HCT116 (cell line): ENCODE results near the gene GNGT2. TPM values are rescaled to one million over a fixed set of nuclear protein-coding genes. Genes with fewer than 3 reads are reported as not detected.

Experiments used
- ATAC-seq: fragments of 200-7000 bp; cut with Tn5 transposase; 2 replicates; pipeline ENCODE4 v1.9.1; 2020; ENCODE audit warnings: mild to moderate bottlenecking, moderate library complexity
- BruUV-seq: library from RNA; stranded (reverse); fragments of 400-500 nt; replicated peaks from 2 replicates; lab custom pipeline; 2021; lab: Mats Ljungman, UMichigan
- CTCF ChIA-PET: fragments of 300-600 bp; sonication (Branson Sonifier 250); formaldehyde crosslinking; loops from one replicate; lab custom pipeline; 2021; ENCODE audit warnings: antibody characterized with exemption; lab: Charles Lee
- POLR2A ChIA-PET: fragments of 300-600, 350-600 bp; sonication (Branson Sonifier 250); formaldehyde crosslinking; loops from one replicate; lab custom pipeline; 2021; ENCODE audit warnings: antibody characterized with exemption; lab: Charles Lee
- RAD21 ChIA-PET, 2 experiments: fragments of 300-600 bp; sonication (Branson Sonifier 250); formaldehyde crosslinking; loops; one replicate each; lab custom pipeline; 2023; ENCODE audit warnings: low total read pairs in 2 of 2; ENCODE audit not compliant: uncharacterized antibody in 2 of 2, unreplicated experiment in 2 of 2, low non-redundant PET in 1 of 2; lab: Charles Lee
- DNase-seq: peaks from one replicate; pipeline ENCODE4 v3.0.0-alpha.2; 2010; ENCODE audit warnings: low read depth, low spot score
- H2AFZ ChIP-seq: fragments of 200-600 bp; shearing (Covaris generic), sonication (generic); 2 replicates; pipeline ENCODE4 v1.6.1; 2017; ENCODE audit warnings: low read depth, mixed run types, mixed read lengths, antibody characterized with exemption, low read length; ENCODE audit not compliant: poor library complexity, severe bottlenecking
- H3K27ac ChIP-seq: 2 replicates; pipeline ENCODE4 v1.5.1; 2012; ENCODE audit warnings: low read depth, low read length
- H3K27me3 ChIP-seq: fragments of 200-600 bp; sonication (generic); 2 replicates; pipeline ENCODE4 v1.6.1; 2016; ENCODE audit warnings: mixed run types, low read length, mixed read lengths; ENCODE audit not compliant: insufficient read depth
- H3K36me3 ChIP-seq, 2 experiments: fragments of 200-500 bp in 1 of 2; fragments of 200-600 bp in 1 of 2; sonication (Bioruptor generic) in 1 of 2; sonication (generic) in 1 of 2; 2 replicates each; pipeline versions ENCODE4 v1.5.1 to v1.6.1; 2014 to 2016; ENCODE audit warnings: low read length in 2 of 2, inconsistent platforms in 1 of 2, mixed read lengths in 1 of 2, mixed run types in 1 of 2; ENCODE audit not compliant: insufficient read depth in 2 of 2, control insufficient read depth in 1 of 2
- H3K4me1 ChIP-seq, 2 experiments: fragments of 200-600 bp in 1 of 2; sonication (generic) in 1 of 2; 2 replicates each; pipeline versions ENCODE4 v1.5.1 to v1.6.1; 2012 to 2017; ENCODE audit warnings: low read length in 2 of 2, inconsistent platforms in 1 of 2, mild to moderate bottlenecking in 1 of 2, mixed read lengths in 1 of 2, mixed run types in 1 of 2, moderate library complexity in 1 of 2; ENCODE audit not compliant: insufficient read depth in 2 of 2, control insufficient read depth in 1 of 2
- H3K4me2 ChIP-seq: fragments of 200-600 bp; sonication (generic); 2 replicates; pipeline ENCODE4 v1.6.1; 2017; ENCODE audit warnings: mixed run types, low read length, mixed read lengths
- H3K4me3 ChIP-seq, 2 experiments: fragments of 200-600 bp in 1 of 2; sonication (generic) in 1 of 2; replicated peaks in 1 of 2; 2 replicates each; pipeline ENCODE4 v1.5.1; 2011 to 2016; ENCODE audit warnings: low read length in 2 of 2, control low read depth in 1 of 2, low read depth in 1 of 2, mild to moderate bottlenecking in 1 of 2, mixed read lengths in 1 of 2, mixed run types in 1 of 2
- H3K79me2 ChIP-seq: fragments of 200-600 bp; sonication (generic); 2 replicates; pipeline ENCODE4 v1.6.1; 2017; ENCODE audit warnings: mild to moderate bottlenecking, mixed run types, low read length, moderate library complexity, mixed read lengths; ENCODE audit not compliant: insufficient read depth
- H3K9ac ChIP-seq: fragments of 200-600 bp; sonication (generic); 2 replicates; pipeline ENCODE4 v1.6.1; 2016; ENCODE audit warnings: low read length, mixed read lengths
- H3K9me2 ChIP-seq: fragments of 200-600 bp; sonication (generic), shearing (Covaris generic); 2 replicates; pipeline ENCODE4 v1.6.1; 2017; ENCODE audit warnings: mixed run types, mild to moderate bottlenecking, moderate library complexity; ENCODE audit not compliant: insufficient read depth
- H3K9me3 ChIP-seq, 2 experiments: fragments of 200-500 bp in 1 of 2; fragments of 200-600 bp in 1 of 2; sonication (Bioruptor generic) in 1 of 2; sonication (generic) in 1 of 2; 2 replicates each; pipeline ENCODE4 v1.6.1; 2014 to 2017; ENCODE audit warnings: low read length in 2 of 2, mixed read lengths in 2 of 2, inconsistent platforms in 1 of 2, low read depth in 1 of 2, mild to moderate bottlenecking in 1 of 2, mixed run types in 1 of 2, moderate library complexity in 1 of 2; ENCODE audit not compliant: control insufficient read depth in 1 of 2, insufficient read depth in 1 of 2
- H4K20me1 ChIP-seq: fragments of 200-600 bp; sonication (generic), shearing (Covaris generic); 2 replicates; pipeline ENCODE4 v1.6.1; 2017; ENCODE audit warnings: mixed run types, mild to moderate bottlenecking, moderate library complexity; ENCODE audit not compliant: insufficient read depth
- CBX3 ChIP-seq: IDR thresholded peaks from 2 replicates; pipeline ENCODE4 v1.6.1; 2012; ENCODE audit warnings: low read depth
- EGR1 ChIP-seq: IDR thresholded peaks from 2 replicates; pipeline ENCODE4 v1.6.1; 2012; ENCODE audit warnings: low read depth
- ELF1 ChIP-seq: IDR thresholded peaks from 2 replicates; pipeline ENCODE4 v1.6.1; 2012; ENCODE audit warnings: low read depth, borderline replicate concordance
- EZH2 ChIP-seq: fragments of 200-600 bp; sonication (generic); IDR thresholded peaks from 2 replicates; pipeline ENCODE4 v1.6.1; 2017; ENCODE audit warnings: antibody characterized with exemption, mixed run types
- EZH2phosphoT487 ChIP-seq: fragments of 200-600 bp; IDR thresholded peaks from 2 replicates; pipeline ENCODE4 v1.6.1; 2018; ENCODE audit warnings: antibody characterized with exemption, borderline replicate concordance
- FOSL1 ChIP-seq: IDR thresholded peaks from 2 replicates; pipeline ENCODE4 v1.6.1; 2012; ENCODE audit warnings: low read depth
- JUND ChIP-seq: IDR thresholded peaks from 2 replicates; pipeline ENCODE4 v1.6.1; 2012
- POLR2A ChIP-seq: IDR thresholded peaks from 2 replicates; pipeline ENCODE4 v1.7.0; 2011; ENCODE audit warnings: borderline replicate concordance; ENCODE audit not compliant: insufficient read depth, insufficient read length; ENCODE audit errors: extremely low read depth
- POLR2AphosphoS5 ChIP-seq: IDR thresholded peaks from 2 replicates; pipeline ENCODE4 v1.6.1; 2011; ENCODE audit warnings: mild to moderate bottlenecking, low read depth, low read length, moderate library complexity
- RAD21 ChIP-seq: IDR thresholded peaks from 2 replicates; pipeline ENCODE4 v1.6.1; 2012; ENCODE audit warnings: low read depth, mild to moderate bottlenecking
- SIN3A ChIP-seq: IDR thresholded peaks from 2 replicates; pipeline ENCODE4 v1.6.1; 2012; ENCODE audit warnings: low read depth
- SP1 ChIP-seq: IDR thresholded peaks from 2 replicates; pipeline ENCODE4 v1.6.1; 2012; ENCODE audit warnings: low read depth
- SRF ChIP-seq: IDR thresholded peaks from 2 replicates; pipeline ENCODE4 v1.6.1; 2012; ENCODE audit warnings: low read depth
- TCF7L2 ChIP-seq: IDR thresholded peaks from 2 replicates; pipeline ENCODE4 v1.7.0; 2011; ENCODE audit warnings: borderline replicate concordance, inconsistent platforms; ENCODE audit not compliant: insufficient read depth, insufficient read length; ENCODE audit errors: extremely low read depth
- ZNF274 ChIP-seq: fragments of 200-500 bp; sonication (Bioruptor generic); IDR thresholded peaks from 2 replicates; pipeline ENCODE4 v1.6.1; 2014; ENCODE audit warnings: mild to moderate bottlenecking, low read depth, low read length, inconsistent platforms
- intact Hi-C: fragments of 100-400 bp; cut with micrococcal nuclease; formaldehyde crosslinking; loops from 2 replicates; pipeline ENCODE4 v1.10.0; 2022
- total RNA-seq: library from RNA; stranded (reverse); gene quantifications from one replicate; pipeline ENCODE4 v1.2.1, GENCODE V29; 2021; ENCODE audit not compliant: unreplicated experiment
- TF ChIP-seq, protein P1 (sequence below): IDR thresholded peaks from 2 replicates; pipeline ENCODE4 v1.6.1; 2011; ENCODE audit warnings: mild to moderate bottlenecking, low read length, moderate library complexity; ENCODE audit not compliant: insufficient replicate concordance; ENCODE audit errors: extremely low read depth
- TF ChIP-seq, protein P2 (sequence below): IDR thresholded peaks from 2 replicates; pipeline ENCODE4 v1.6.1; 2012; ENCODE audit warnings: low read depth
- TF ChIP-seq, protein P3 (sequence below): IDR thresholded peaks from 2 replicates; pipeline ENCODE4 v1.6.1; 2012
- TF ChIP-seq, protein P4 (sequence below): IDR thresholded peaks from 2 replicates; pipeline ENCODE4 v1.6.1; 2012
- TF ChIP-seq, protein P5 (sequence below), 3 experiments: fragments of 200-600 bp in 1 of 3; sonication (generic) in 1 of 3; IDR thresholded peaks in 2 of 3; conservative IDR thresholded peaks in 1 of 3; 2 replicates each; pipeline ENCODE4 v1.5.1; 2012 to 2017; ENCODE audit warnings: low read depth in 2 of 3, low read length in 2 of 3, antibody characterized with exemption in 1 of 3, borderline replicate concordance in 1 of 3, control low read depth in 1 of 3, mild to moderate bottlenecking in 1 of 3, mixed read lengths in 1 of 3, mixed run types in 1 of 3, moderate library complexity in 1 of 3; ENCODE audit not compliant: insufficient read depth in 1 of 3

The GNGT2 gene
- total RNA-seq, 1 experiment from 2014 or later, result not detected

- Histone ChIP-seq H3K4me1 (peaks cover 2 to 28% of the 10 kb centered on the region in 2 experiments; a peak in 3 of 4 replicates), H3K9ac (no peak overlapping the region), H2AFZ (no peak overlapping the region), H3K27ac (no peak overlapping the region), H4K20me1 (no peaks in the 10 kb centered on the region), H3K4me2 (no peak overlapping the region), H3K4me3 (no peak overlapping the region), H3K9me3 (no peaks in the 10 kb centered on the region), H3K27me3 (no peaks in the 10 kb centered on the region), H3K9me2 (no peaks in the 10 kb centered on the region), H3K79me2 (no peaks in the 10 kb centered on the region), H3K36me3 (no peaks in the 10 kb centered on the region)
- intact Hi-C loops, result loop anchor here (5.0 to 10.0 kb wide), 4 partner anchors 33 to 270 kb away; no protein-coding TSS in a partner anchor
- ChIA-PET RAD21 (no interaction called here), CTCF (interaction anchor here (4.2 kb wide), 1 partner anchor 66 kb away, joined by 25 read pairs; no protein-coding TSS in a partner anchor), POLR2A (no interaction called here)
- ATAC-seq, result no peak
- BruUV-seq, result no TSS peak
- TF ChIP-seq TCF7L2 (no peak), ZNF274 (no peak), FOSL1 (no peak), ELF1 (no peak), JUND (no peak), EGR1 (no peak), SIN3A (no peak), RAD21 (no peak), EZH2phosphoT487 (no peak), SRF (no peak), SP1 (no peak), POLR2AphosphoS5 (no peak), POLR2A (no peak), EZH2 (no peak), CBX3 (no peak)
- TF ChIP-seq, protein P1, sequence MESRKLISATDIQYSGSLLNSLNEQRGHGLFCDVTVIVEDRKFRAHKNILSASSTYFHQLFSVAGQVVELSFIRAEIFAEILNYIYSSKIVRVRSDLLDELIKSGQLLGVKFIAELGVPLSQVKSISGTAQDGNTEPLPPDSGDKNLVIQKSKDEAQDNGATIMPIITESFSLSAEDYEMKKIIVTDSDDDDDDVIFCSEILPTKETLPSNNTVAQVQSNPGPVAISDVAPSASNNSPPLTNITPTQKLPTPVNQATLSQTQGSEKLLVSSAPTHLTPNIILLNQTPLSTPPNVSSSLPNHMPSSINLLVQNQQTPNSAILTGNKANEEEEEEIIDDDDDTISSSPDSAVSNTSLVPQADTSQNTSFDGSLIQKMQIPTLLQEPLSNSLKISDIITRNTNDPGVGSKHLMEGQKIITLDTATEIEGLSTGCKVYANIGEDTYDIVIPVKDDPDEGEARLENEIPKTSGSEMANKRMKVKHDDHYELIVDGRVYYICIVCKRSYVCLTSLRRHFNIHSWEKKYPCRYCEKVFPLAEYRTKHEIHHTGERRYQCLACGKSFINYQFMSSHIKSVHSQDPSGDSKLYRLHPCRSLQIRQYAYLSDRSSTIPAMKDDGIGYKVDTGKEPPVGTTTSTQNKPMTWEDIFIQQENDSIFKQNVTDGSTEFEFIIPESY, result no peak
- TF ChIP-seq, protein P2, sequence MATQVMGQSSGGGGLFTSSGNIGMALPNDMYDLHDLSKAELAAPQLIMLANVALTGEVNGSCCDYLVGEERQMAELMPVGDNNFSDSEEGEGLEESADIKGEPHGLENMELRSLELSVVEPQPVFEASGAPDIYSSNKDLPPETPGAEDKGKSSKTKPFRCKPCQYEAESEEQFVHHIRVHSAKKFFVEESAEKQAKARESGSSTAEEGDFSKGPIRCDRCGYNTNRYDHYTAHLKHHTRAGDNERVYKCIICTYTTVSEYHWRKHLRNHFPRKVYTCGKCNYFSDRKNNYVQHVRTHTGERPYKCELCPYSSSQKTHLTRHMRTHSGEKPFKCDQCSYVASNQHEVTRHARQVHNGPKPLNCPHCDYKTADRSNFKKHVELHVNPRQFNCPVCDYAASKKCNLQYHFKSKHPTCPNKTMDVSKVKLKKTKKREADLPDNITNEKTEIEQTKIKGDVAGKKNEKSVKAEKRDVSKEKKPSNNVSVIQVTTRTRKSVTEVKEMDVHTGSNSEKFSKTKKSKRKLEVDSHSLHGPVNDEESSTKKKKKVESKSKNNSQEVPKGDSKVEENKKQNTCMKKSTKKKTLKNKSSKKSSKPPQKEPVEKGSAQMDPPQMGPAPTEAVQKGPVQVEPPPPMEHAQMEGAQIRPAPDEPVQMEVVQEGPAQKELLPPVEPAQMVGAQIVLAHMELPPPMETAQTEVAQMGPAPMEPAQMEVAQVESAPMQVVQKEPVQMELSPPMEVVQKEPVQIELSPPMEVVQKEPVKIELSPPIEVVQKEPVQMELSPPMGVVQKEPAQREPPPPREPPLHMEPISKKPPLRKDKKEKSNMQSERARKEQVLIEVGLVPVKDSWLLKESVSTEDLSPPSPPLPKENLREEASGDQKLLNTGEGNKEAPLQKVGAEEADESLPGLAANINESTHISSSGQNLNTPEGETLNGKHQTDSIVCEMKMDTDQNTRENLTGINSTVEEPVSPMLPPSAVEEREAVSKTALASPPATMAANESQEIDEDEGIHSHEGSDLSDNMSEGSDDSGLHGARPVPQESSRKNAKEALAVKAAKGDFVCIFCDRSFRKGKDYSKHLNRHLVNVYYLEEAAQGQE, result no peak
- TF ChIP-seq, protein P3, sequence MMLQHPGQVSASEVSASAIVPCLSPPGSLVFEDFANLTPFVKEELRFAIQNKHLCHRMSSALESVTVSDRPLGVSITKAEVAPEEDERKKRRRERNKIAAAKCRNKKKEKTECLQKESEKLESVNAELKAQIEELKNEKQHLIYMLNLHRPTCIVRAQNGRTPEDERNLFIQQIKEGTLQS, result no peak
- TF ChIP-seq, protein P4, sequence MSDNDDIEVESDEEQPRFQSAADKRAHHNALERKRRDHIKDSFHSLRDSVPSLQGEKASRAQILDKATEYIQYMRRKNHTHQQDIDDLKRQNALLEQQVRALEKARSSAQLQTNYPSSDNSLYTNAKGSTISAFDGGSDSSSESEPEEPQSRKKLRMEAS, result no peak
- TF ChIP-seq, protein P5, sequence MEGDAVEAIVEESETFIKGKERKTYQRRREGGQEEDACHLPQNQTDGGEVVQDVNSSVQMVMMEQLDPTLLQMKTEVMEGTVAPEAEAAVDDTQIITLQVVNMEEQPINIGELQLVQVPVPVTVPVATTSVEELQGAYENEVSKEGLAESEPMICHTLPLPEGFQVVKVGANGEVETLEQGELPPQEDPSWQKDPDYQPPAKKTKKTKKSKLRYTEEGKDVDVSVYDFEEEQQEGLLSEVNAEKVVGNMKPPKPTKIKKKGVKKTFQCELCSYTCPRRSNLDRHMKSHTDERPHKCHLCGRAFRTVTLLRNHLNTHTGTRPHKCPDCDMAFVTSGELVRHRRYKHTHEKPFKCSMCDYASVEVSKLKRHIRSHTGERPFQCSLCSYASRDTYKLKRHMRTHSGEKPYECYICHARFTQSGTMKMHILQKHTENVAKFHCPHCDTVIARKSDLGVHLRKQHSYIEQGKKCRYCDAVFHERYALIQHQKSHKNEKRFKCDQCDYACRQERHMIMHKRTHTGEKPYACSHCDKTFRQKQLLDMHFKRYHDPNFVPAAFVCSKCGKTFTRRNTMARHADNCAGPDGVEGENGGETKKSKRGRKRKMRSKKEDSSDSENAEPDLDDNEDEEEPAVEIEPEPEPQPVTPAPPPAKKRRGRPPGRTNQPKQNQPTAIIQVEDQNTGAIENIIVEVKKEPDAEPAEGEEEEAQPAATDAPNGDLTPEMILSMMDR (IDR thresholded peaks at IDR 0.05 in 2 of 3, conservative IDR thresholded peaks at IDR 0.05 in 1 of 3; ENCODE audit: borderline replicate concordance in 1 of 3, insufficient read depth in 1 of 3, low read depth in 2 of 3, low read length in 2 of 3), result no peak
- DNase-seq, result no peak
These were observed 14.6 kb upstream of the GNGT2 start for GRCh38 chr17:49224997-49225337.
